RWPE1 (cell line): ENCODE results near the gene PCDH9.
A peak's percentile ranks its signal among the peaks of the same experiment; 100 is the strongest.

Source experiments
- CTCF ChIA-PET: fragments of 350-600 bp; sonication (Branson Sonifier 250); formaldehyde crosslinking; extraction: SDS; loops from one replicate; lab custom pipeline; 2021; lab: Yijun Ruan, JAX
- POLR2A ChIA-PET: fragments of 400-600 bp; formaldehyde crosslinking; extraction: SDS; loops from one replicate; lab custom pipeline; 2020; ENCODE audit warnings: antibody characterized with exemption; ENCODE audit not compliant: low non-redundant PET; lab: Yijun Ruan, JAX
- DNase-seq: peaks from one replicate; pipeline ENCODE4 v3.0.0; 2012; ENCODE audit warnings: low spot score
- H3K27ac ChIP-seq: fragments of 450-650 bp; 2 replicates; pipeline ENCODE4 v1.5.1; 2017
- CTCF ChIP-seq: fragments of 450-650 bp; conservative IDR thresholded peaks from 2 replicates; pipeline ENCODE4 v1.5.1; 2017; ENCODE audit warnings: low read depth, mild to moderate bottlenecking

Gene PCDH9

GRCh38 chr13:66659701-66660467, 570.3 kb downstream of the PCDH9 start:
- ChIA-PET POLR2A (no interaction called here), CTCF (interaction anchor here (0.6 kb wide), 1 partner anchor 41 kb away, joined by 3 read pairs; no protein-coding TSS in a partner anchor)
- peak; percentile 11 for DNase-seq
- no peak for TF ChIP-seq CTCF
- no peak overlapping the region for H3K27ac ChIP-seq

GRCh38 chr13:66659286-66659685, 570.9 kb downstream of the PCDH9 start:
- POLR2A ChIA-PET, result no interaction called here
- DNase-seq, result no peak
- CTCF ChIA-PET, result interaction anchor here (0.6 kb wide), 1 partner anchor 41 kb away, joined by 3 read pairs; no protein-coding TSS in a partner anchor
- TF ChIP-seq CTCF, result no peak
- H3K27ac ChIP-seq, result no peak overlapping the region

GRCh38 chr13:66657165-66657881, 572.8 kb downstream of the PCDH9 start:
- no peak for TF ChIP-seq CTCF
- peak; percentile 73 for DNase-seq
- CTCF ChIA-PET, result interaction anchor here (0.7 kb wide), 2 partner anchors 20 to 308 kb away, joined by 3 to 4 read pairs; no protein-coding TSS in a partner anchor
- POLR2A ChIA-PET, result no interaction called here
- no peak overlapping the region for H3K27ac ChIP-seq

- ChIA-PET POLR2A (no interaction called here), CTCF (no interaction called here)
- DNase-seq, result no peak
- no peak overlapping the region for H3K27ac ChIP-seq
- no peak for TF ChIP-seq CTCF
These were observed 574.2 kb downstream of the PCDH9 start for GRCh38 chr13:66655847-66656454.

- ChIA-PET CTCF (no interaction called here), POLR2A (no interaction called here)
- TF ChIP-seq CTCF, result no peak
These were observed 585.2 kb downstream of the PCDH9 start for GRCh38 chr13:66644855-66645460.

GRCh38 chr13:66640231-66640630, 589.9 kb downstream of the PCDH9 start:
- TF ChIP-seq CTCF, result no peak
- ChIA-PET CTCF (no interaction called here), POLR2A (no interaction called here)
- DNase-seq, result no peak
- no peak overlapping the region for H3K27ac ChIP-seq

More at GRCh38 chr13:66644855-66645460, 585.2 kb downstream of the PCDH9 start:
- no peak overlapping the region for H3K27ac ChIP-seq
- no peak for DNase-seq
